PC-9 (cell line): Measurements from ENCODE around the gene SLC39A10. TPM values are rescaled to one million over a fixed set of nuclear protein-coding genes. Genes with fewer than 3 reads are reported as not detected.
A peak's percentile ranks its signal among the peaks of the same experiment; 100 is the strongest.

ENCODE experiments used
- BruUV-seq: library from RNA; stranded (reverse); fragments of 400-500 nt; replicated peaks from 2 replicates; lab custom pipeline; 2021; lab: Mats Ljungman, UMichigan
- CTCF ChIA-PET: fragments of 300-600 bp; sonication (Branson Sonifier 250); formaldehyde crosslinking; loops from one replicate; lab custom pipeline; 2022; ENCODE audit warnings: antibody characterized with exemption; lab: Charles Lee
- POLR2A ChIA-PET: fragments of 300-600 bp; sonication (Branson Sonifier 250); formaldehyde crosslinking; loops from one replicate; lab custom pipeline; 2022; ENCODE audit warnings: antibody characterized with exemption; ENCODE audit not compliant: unreplicated experiment; lab: Charles Lee
- DNase-seq, 2 experiments: peaks; one replicate each; pipeline versions ENCODE4 v3.0.0 to v3.0.0-alpha.2; 2015 to 2022; ENCODE audit warnings: mixed read lengths in 1 of 2
- H2AFZ ChIP-seq: fragments of 200-600 bp; sonication (generic); 2 replicates; pipeline ENCODE4 v1.8.1; 2017; ENCODE audit warnings: antibody characterized with exemption
- H3F3A ChIP-seq: fragments of 200-600 bp; sonication (generic); 2 replicates; pipeline ENCODE4 v1.8.1; 2017; ENCODE audit warnings: antibody characterized with exemption, mild to moderate bottlenecking, low read depth; ENCODE audit not compliant: insufficient read depth
- H3K27ac ChIP-seq: fragments of 200-600 bp; sonication (generic); 2 replicates; pipeline ENCODE4 v1.6.1; 2016; ENCODE audit warnings: mixed run types
- H3K27me3 ChIP-seq: fragments of 200-600 bp; sonication (generic); 2 replicates; pipeline ENCODE4 v1.6.1; 2016; ENCODE audit warnings: low read depth, mixed run types; ENCODE audit not compliant: insufficient read depth
- H3K36me3 ChIP-seq: fragments of 200-600 bp; sonication (generic); 2 replicates; pipeline ENCODE4 v1.6.1; 2016; ENCODE audit warnings: low read depth, mixed run types
- H3K4me1 ChIP-seq: fragments of 200-600 bp; sonication (generic); replicated peaks from 2 replicates; pipeline ENCODE4 v1.6.1; 2016; ENCODE audit warnings: mixed run types; ENCODE audit not compliant: insufficient read depth
- H3K4me2 ChIP-seq: fragments of 200-600 bp; sonication (generic); 2 replicates; pipeline ENCODE4 v1.6.1; 2017; ENCODE audit warnings: mixed run types
- H3K4me3 ChIP-seq: fragments of 200-600 bp; sonication (generic); 2 replicates; pipeline ENCODE4 v1.6.1; 2016; ENCODE audit warnings: mixed run types
- H3K79me2 ChIP-seq: fragments of 200-600 bp; sonication (generic); 2 replicates; pipeline ENCODE4 v1.6.1; 2017; ENCODE audit warnings: low read depth, mixed run types
- H3K9me2 ChIP-seq: fragments of 200-600 bp; sonication (generic); 2 replicates; pipeline ENCODE4 v1.8.1; 2017; ENCODE audit warnings: mild to moderate bottlenecking; ENCODE audit not compliant: insufficient read depth
- H3K9me3 ChIP-seq: fragments of 200-600 bp; sonication (generic); 2 replicates; pipeline ENCODE4 v1.8.1; 2016; ENCODE audit warnings: low read depth; ENCODE audit not compliant: insufficient read depth
- H4K20me1 ChIP-seq: fragments of 200-600 bp; sonication (generic); 2 replicates; pipeline ENCODE4 v1.8.1; 2017; ENCODE audit not compliant: insufficient read depth
- EZH2 ChIP-seq: fragments of 200-600 bp; sonication (generic); IDR thresholded peaks from 2 replicates; pipeline ENCODE4 v1.8.0; 2017; ENCODE audit warnings: antibody characterized with exemption, low read depth
- intact Hi-C: fragments of 100-400 bp; cut with micrococcal nuclease; formaldehyde crosslinking; loops from one replicate; pipeline ENCODE4 v1.10.0; 2022; ENCODE audit not compliant: unreplicated experiment
- total RNA-seq: library from RNA; stranded (reverse); gene quantifications from 2 replicates; pipeline ENCODE4 v1.2.3, GENCODE V29; 2021
- TF ChIP-seq, protein P1 (sequence below): fragments of 200-600 bp; sonication (generic); conservative IDR thresholded peaks from 2 replicates; pipeline ENCODE4 v1.6.1; 2017; ENCODE audit warnings: mixed run types, antibody characterized with exemption, mild to moderate bottlenecking, moderate library complexity

The SLC39A10 gene
- total RNA-seq, 1 experiment from 2014 or later: 43.7 TPM

GRCh38 chr2:195620501-195620900 lies 36.5 kb upstream of the SLC39A10 start:
- Histone ChIP-seq H3K36me3 (no peaks in the 10 kb centered on the region), H3K27me3 (no peaks in the 10 kb centered on the region), H3K4me3 (no peak overlapping the region), H3K4me2 (no peak overlapping the region), H3K79me2 (no peaks in the 10 kb centered on the region), H4K20me1 (no peaks in the 10 kb centered on the region), H2AFZ (no peak overlapping the region), H3K4me1 (no peaks in the 10 kb centered on the region), H3F3A (no peaks in the 10 kb centered on the region), H3K9me2 (no peaks in the 10 kb centered on the region), H3K9me3 (no peaks in the 10 kb centered on the region), H3K27ac (no peak overlapping the region)
- no peak for DNase-seq
- BruUV-seq: no TSS peak
- no peak for TF ChIP-seq EZH2
- TF ChIP-seq, protein P1, sequence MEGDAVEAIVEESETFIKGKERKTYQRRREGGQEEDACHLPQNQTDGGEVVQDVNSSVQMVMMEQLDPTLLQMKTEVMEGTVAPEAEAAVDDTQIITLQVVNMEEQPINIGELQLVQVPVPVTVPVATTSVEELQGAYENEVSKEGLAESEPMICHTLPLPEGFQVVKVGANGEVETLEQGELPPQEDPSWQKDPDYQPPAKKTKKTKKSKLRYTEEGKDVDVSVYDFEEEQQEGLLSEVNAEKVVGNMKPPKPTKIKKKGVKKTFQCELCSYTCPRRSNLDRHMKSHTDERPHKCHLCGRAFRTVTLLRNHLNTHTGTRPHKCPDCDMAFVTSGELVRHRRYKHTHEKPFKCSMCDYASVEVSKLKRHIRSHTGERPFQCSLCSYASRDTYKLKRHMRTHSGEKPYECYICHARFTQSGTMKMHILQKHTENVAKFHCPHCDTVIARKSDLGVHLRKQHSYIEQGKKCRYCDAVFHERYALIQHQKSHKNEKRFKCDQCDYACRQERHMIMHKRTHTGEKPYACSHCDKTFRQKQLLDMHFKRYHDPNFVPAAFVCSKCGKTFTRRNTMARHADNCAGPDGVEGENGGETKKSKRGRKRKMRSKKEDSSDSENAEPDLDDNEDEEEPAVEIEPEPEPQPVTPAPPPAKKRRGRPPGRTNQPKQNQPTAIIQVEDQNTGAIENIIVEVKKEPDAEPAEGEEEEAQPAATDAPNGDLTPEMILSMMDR: no peak
- ChIA-PET POLR2A (interaction anchor here (0.6 kb wide), 1 partner anchor 60 kb away, joined by 3 read pairs; no protein-coding TSS in a partner anchor), CTCF (no interaction called here)
- intact Hi-C loops: no loop called here

DNA sequence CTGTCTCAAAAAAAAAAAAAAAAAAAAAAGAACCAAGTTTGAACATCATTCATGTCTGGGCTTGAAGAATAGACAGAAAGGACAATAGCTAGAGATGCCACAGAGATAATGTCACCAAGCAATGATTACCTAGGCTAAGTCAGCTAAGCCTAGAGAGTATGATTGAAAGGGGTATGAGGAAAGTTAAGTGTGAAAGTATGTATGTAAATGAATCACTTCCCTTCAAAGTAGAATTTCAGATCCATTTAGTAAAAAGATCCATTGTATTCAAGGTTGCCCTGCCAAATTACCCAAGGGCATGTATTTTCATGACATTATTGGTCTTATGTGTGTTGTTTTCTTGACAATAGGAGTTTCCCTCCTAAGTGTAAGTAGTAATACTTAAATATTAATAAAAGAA lies 34.1 kb upstream of the SLC39A10 start:
- no peak for TF ChIP-seq EZH2
- TF ChIP-seq, protein P1: no peak
- H3K9me2 ChIP-seq: no peaks in the 10 kb centered on the region
- ChIA-PET CTCF (no interaction called here), POLR2A (interaction anchor here (0.7 kb wide), 1 partner anchor 34 kb away, joined by 21 read pairs; the partner anchor contains the start of gene SLC39A10)
- no peaks in the 10 kb centered on the region for H3K4me1 ChIP-seq
- H3K27me3 ChIP-seq: no peaks in the 10 kb centered on the region
- H4K20me1 ChIP-seq: no peaks in the 10 kb centered on the region
- H3K27ac ChIP-seq: no peak overlapping the region
- H2AFZ ChIP-seq: no peak overlapping the region
- intact Hi-C loops: no loop called here
- H3K4me3 ChIP-seq: no peak overlapping the region
- H3K4me2 ChIP-seq: no peak overlapping the region
- DNase-seq: peak in 1 of 2 experiments; percentile 69
- no TSS peak for BruUV-seq
- no peaks in the 10 kb centered on the region for H3K79me2 ChIP-seq
- H3K36me3 ChIP-seq: no peaks in the 10 kb centered on the region
- H3F3A ChIP-seq: no peaks in the 10 kb centered on the region
- no peaks in the 10 kb centered on the region for H3K9me3 ChIP-seq

DNA sequence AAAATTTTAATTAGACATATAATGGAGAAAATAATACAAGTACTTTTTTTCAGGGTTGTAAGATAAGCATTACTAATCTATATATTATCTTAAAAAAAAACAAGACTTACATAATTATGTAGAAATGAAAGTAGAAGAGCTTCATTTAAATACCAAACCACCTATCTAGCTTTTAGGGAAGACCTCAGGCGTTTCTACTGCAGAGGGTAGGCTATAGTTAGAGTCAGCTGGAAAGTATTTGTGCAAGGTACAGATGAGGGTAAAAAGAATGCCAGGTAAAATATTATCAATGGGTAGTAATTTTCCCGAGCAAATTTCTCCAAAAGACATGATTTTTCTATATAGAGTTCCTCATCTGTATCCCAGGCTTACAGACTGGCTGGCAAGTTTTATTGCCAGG lies 30.5 kb upstream of the SLC39A10 start:
- Histone ChIP-seq H3K9me3 (no peaks in the 10 kb centered on the region), H3K79me2 (no peaks in the 10 kb centered on the region), H3K27ac (no peak overlapping the region), H3K27me3 (no peaks in the 10 kb centered on the region), H3K36me3 (no peaks in the 10 kb centered on the region), H3K4me2 (no peak overlapping the region), H4K20me1 (no peaks in the 10 kb centered on the region), H2AFZ (no peak overlapping the region), H3K4me3 (no peak overlapping the region), H3K9me2 (no peaks in the 10 kb centered on the region), H3K4me1 (no peaks in the 10 kb centered on the region), H3F3A (no peaks in the 10 kb centered on the region)
- no peak for DNase-seq
- no TSS peak for BruUV-seq
- ChIA-PET CTCF (no interaction called here), POLR2A (no interaction called here)
- intact Hi-C loops: no loop called here
- TF ChIP-seq EZH2: no peak
- TF ChIP-seq, protein P1: no peak
